HL-60 (cell line): ENCODE measurements around the gene AFM.

Source experiments
- DNase-seq, 2 experiments: peaks; one replicate each; pipeline ENCODE4 v3.0.0-alpha.2; 2010 to 2020; ENCODE audit warnings: low read depth in 1 of 2, low spot score in 1 of 2
- H3K27ac ChIP-seq: fragments of 250-450 bp; sonication (Bioruptor Pico); replicated peaks from 2 replicates; pipeline ENCODE4 v1.5.1; 2020; ENCODE audit warnings: mild to moderate bottlenecking, moderate library complexity
- H3K27me3 ChIP-seq: fragments of 250-450 bp; sonication (Bioruptor Pico); 2 replicates; pipeline ENCODE4 v1.5.1; 2021; ENCODE audit warnings: mild to moderate bottlenecking, moderate library complexity; ENCODE audit not compliant: insufficient read depth, poor library complexity, severe bottlenecking
- H3K4me3 ChIP-seq: replicated peaks from 2 replicates; pipeline ENCODE4 v1.5.1; 2011; ENCODE audit warnings: mild to moderate bottlenecking, control low read depth, low read length; ENCODE audit not compliant: insufficient read depth
- GABPA ChIP-seq: IDR thresholded peaks from 2 replicates; pipeline ENCODE4 v1.6.1; 2012; ENCODE audit warnings: low read depth
- POLR2AphosphoS5 ChIP-seq: IDR thresholded peaks from 2 replicates; pipeline ENCODE4 v1.6.1; 2012; ENCODE audit warnings: low read depth
- SPI1 ChIP-seq: IDR thresholded peaks from 2 replicates; pipeline ENCODE4 v1.6.1; 2012; ENCODE audit warnings: low read depth, mild to moderate bottlenecking, borderline replicate concordance
- TF ChIP-seq, protein P1 (sequence below): IDR thresholded peaks from one replicate; pipeline ENCODE4 v1.5.1; 2011; ENCODE audit warnings: low read length, control low read depth, inconsistent platforms; ENCODE audit not compliant: insufficient read depth
- TF ChIP-seq, protein P2 (sequence below): IDR thresholded peaks from 2 replicates; pipeline ENCODE4 v1.6.1; 2012; ENCODE audit warnings: low read depth; ENCODE audit not compliant: insufficient replicate concordance

AFM gene

DNA sequence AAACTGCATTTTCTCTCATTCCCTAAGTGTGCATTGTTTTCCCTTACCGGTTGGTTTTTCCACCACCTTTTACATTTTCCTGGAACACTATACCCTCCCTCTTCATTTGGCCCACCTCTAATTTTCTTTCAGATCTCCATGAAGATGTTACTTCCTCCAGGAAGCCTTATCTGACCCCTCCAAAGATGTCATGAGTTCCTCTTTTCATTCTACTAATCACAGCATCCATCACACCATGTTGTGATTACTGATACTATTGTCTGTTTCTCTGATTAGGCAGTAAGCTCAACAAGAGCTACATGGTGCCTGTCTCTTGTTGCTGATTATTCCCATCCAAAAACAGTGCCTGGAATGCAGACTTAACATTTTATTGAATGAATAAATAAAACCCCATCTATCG, 48.4 kb upstream of the AFM start:
- Histone ChIP-seq H3K27ac (no peak overlapping the region), H3K4me3 (no peak overlapping the region), H3K27me3 (peaks cover 9% of the 10 kb centered on the region)
- DNase-seq = no peak
- TF ChIP-seq GABPA (no peak), SPI1 (no peak; the same call in 1 of the 2 replicates), POLR2AphosphoS5 (no peak)
- TF ChIP-seq, protein P1, sequence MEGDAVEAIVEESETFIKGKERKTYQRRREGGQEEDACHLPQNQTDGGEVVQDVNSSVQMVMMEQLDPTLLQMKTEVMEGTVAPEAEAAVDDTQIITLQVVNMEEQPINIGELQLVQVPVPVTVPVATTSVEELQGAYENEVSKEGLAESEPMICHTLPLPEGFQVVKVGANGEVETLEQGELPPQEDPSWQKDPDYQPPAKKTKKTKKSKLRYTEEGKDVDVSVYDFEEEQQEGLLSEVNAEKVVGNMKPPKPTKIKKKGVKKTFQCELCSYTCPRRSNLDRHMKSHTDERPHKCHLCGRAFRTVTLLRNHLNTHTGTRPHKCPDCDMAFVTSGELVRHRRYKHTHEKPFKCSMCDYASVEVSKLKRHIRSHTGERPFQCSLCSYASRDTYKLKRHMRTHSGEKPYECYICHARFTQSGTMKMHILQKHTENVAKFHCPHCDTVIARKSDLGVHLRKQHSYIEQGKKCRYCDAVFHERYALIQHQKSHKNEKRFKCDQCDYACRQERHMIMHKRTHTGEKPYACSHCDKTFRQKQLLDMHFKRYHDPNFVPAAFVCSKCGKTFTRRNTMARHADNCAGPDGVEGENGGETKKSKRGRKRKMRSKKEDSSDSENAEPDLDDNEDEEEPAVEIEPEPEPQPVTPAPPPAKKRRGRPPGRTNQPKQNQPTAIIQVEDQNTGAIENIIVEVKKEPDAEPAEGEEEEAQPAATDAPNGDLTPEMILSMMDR = no peak
- TF ChIP-seq, protein P2, sequence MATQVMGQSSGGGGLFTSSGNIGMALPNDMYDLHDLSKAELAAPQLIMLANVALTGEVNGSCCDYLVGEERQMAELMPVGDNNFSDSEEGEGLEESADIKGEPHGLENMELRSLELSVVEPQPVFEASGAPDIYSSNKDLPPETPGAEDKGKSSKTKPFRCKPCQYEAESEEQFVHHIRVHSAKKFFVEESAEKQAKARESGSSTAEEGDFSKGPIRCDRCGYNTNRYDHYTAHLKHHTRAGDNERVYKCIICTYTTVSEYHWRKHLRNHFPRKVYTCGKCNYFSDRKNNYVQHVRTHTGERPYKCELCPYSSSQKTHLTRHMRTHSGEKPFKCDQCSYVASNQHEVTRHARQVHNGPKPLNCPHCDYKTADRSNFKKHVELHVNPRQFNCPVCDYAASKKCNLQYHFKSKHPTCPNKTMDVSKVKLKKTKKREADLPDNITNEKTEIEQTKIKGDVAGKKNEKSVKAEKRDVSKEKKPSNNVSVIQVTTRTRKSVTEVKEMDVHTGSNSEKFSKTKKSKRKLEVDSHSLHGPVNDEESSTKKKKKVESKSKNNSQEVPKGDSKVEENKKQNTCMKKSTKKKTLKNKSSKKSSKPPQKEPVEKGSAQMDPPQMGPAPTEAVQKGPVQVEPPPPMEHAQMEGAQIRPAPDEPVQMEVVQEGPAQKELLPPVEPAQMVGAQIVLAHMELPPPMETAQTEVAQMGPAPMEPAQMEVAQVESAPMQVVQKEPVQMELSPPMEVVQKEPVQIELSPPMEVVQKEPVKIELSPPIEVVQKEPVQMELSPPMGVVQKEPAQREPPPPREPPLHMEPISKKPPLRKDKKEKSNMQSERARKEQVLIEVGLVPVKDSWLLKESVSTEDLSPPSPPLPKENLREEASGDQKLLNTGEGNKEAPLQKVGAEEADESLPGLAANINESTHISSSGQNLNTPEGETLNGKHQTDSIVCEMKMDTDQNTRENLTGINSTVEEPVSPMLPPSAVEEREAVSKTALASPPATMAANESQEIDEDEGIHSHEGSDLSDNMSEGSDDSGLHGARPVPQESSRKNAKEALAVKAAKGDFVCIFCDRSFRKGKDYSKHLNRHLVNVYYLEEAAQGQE = no peak

DNA sequence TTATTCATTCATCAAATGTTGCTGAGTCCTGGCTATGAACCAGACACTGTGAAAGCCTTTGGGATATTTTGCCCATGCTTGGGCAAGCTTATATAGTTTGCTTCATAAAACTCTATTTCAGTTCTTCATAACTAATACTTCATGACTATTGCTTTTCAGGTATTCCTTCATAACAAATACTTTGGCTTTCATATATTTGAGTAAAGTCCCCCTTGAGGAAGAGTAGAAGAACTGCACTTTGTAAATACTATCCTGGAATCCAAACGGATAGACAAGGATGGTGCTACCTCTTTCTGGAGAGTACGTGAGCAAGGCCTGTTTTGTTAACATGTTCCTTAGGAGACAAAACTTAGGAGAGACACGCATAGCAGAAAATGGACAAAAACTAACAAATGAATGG, 47.2 kb upstream of the AFM start:
- TF ChIP-seq, protein P2 = no peak
- TF ChIP-seq, protein P1 = peak; percentile 19
- no peak for TF ChIP-seq SPI1
- Histone ChIP-seq H3K27me3 (peaks cover 9% of the 10 kb centered on the region), H3K4me3 (no peak overlapping the region), H3K27ac (no peak overlapping the region)
- DNase-seq = no peak

DNA sequence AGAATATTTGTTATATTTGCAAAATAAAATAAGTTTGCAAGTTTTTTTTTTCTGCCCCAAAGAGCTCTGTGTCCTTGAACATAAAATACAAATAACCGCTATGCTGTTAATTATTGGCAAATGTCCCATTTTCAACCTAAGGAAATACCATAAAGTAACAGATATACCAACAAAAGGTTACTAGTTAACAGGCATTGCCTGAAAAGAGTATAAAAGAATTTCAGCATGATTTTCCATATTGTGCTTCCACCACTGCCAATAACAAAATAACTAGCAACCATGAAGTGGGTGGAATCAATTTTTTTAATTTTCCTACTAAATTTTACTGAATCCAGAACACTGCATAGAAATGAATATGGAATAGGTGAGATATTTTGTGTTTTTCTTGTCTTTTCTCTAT, 45.6 kb upstream of the AFM start, which contains the start of gene AFP:
Gene AFP, plus strand, starts transcription at position 238 of the 400 bp plus-strand sequence. Its CDS starts 42 bp downstream, at position 280.
- no peak for DNase-seq
- TF ChIP-seq POLR2AphosphoS5 = no peak
- TF ChIP-seq, protein P2 = no peak
- no peak for TF ChIP-seq GABPA
- TF ChIP-seq, protein P1 = no peak
- TF ChIP-seq SPI1 = no peak
- H3K27me3 ChIP-seq = peaks cover 9% of the 10 kb centered on the region
- H3K4me3 ChIP-seq = no peak within 1 kb of the TSS
- H3K27ac ChIP-seq = no peak within 1 kb of the TSS
